Pancreas (tissue), 10 donors: ENCODE measurements around the gene DSPP. TPM values are rescaled to one million over a fixed set of nuclear protein-coding genes. Genes with fewer than 3 reads are reported as not detected.
A peak's percentile ranks its signal among the peaks of the same experiment; 100 is the strongest.

Experiments
- ATAC-seq, 4 donors: fragments of 200-7000 bp; cut with Tn5 transposase; one replicate each; pipeline versions ENCODE4 v1.8.0 to v1.9.1; 2020; ENCODE audit warnings: mild to moderate bottlenecking in 4 of 4, moderate library complexity in 4 of 4
- DNase-seq, 6 donors: peaks; one replicate each; pipeline ENCODE4 v3.0.0-alpha.2; 2020
- FAIRE-seq: peaks from 2 replicates; lab custom pipeline; 2012; peaks lifted over from hg19 to GRCh38; lab: Jason Lieb, UNC
- H3K27ac ChIP-seq, 4 donors: fragments of 200-600 bp; sonication (generic); 1 replicate in 3 of 4; 2 replicates in 1 of 4; pipeline versions ENCODE4 v1.5.0 to v1.8.0; 2020
- H3K27me3 ChIP-seq, 4 donors: fragments of 200-600 bp; one replicate each; pipeline ENCODE4 v1.8.0; 2021
- H3K36me3 ChIP-seq, 3 donors: fragments of 200-600 bp; sonication (generic) in 1 of 3; one replicate each; pipeline versions ENCODE4 v1.5.0 to v1.8.0; 2020 to 2021
- H3K4me1 ChIP-seq, 3 donors: fragments of 200-600 bp; one replicate each; pipeline ENCODE4 v1.8.0; 2021
- H3K4me3 ChIP-seq, 4 donors: fragments of 200-600 bp; sonication (generic) in 2 of 4; one replicate each; pipeline versions ENCODE4 v1.5.0 to v1.8.0; 2020 to 2021
- H3K9me3 ChIP-seq, 4 donors: fragments of 200-600 bp; one replicate each; pipeline ENCODE4 v1.8.0; 2021
- CTCF ChIP-seq, 4 donors: fragments of 200-600 bp; sonication (generic) in 3 of 4; IDR thresholded peaks; one replicate each; pipeline versions ENCODE4 v1.5.0 to v1.8.0; 2021; ENCODE audit warnings: antibody characterized with exemption in 4 of 4
- WGBS, 2 donors: extraction: QIAGEN DNeasy Blood & Tissue Kit; methylation state at CpG; one replicate each; pipeline ENCODE4 v1.1.7; 2013; 5-methylcytosine and 5-hydroxymethylcytosine counted together
- intact Hi-C, 3 donors: fragments of 100-400 bp; cut with DNase I; formaldehyde crosslinking; loops; one replicate each; pipeline versions ENCODE4 v1.11.1 to v1.14.2; 2022
- polyA plus RNA-seq, 2 donors: library from polyadenylated mRNA; stranded (reverse); fragments of 200-250 nt; gene quantifications; one replicate each; pipeline ENCODE4 v1.2.3, GENCODE V29; 2013
- total RNA-seq, 6 donors: library from RNA; stranded (reverse); fragmentation: NEBNext Ultra II Directional in 4 of 6; extraction: Animal tissue kit (Norgen Biotek cat#: 25700) in 4 of 6; gene quantifications; one replicate each; pipeline versions ENCODE4 v1.2.1 to v1.2.4, GENCODE V29; 2021 to 2023
- donor health status: healthy with polysubstance abuse.
- donor health status: DM: no; HTN: no; CAD: no; lungs with moderate emphysema.
- donor health status: DM: no; HTN: no; CAD: no.
- donor health status: control.
- donor health status: control.
- donor health status: Bipolar disorder and iron deficiency.
- donor health status: DM: yes; HTN: yes; CAD: no.
- donor health status: DM: no; HTN: no; CAD: no.
- donor health status: DM: no; HTN: no; CAD: no.
- donor health status: DM: yes; HTN: yes; CAD: no.

DSPP gene
- total and polyA plus RNA-seq, 8 donors: not detected

GRCh38 chr4:87654487-87655044 lies 46.2 kb downstream of the DSPP start:
- Histone ChIP-seq H3K27ac (no peak overlapping the region), H3K27me3 (no peaks in the 10 kb centered on the region), H3K36me3 (no peaks in the 10 kb centered on the region), H3K4me1 (no peaks in the 10 kb centered on the region), H3K4me3 (no peak overlapping the region), H3K9me3 (no peaks in the 10 kb centered on the region)
- TF ChIP-seq CTCF (IDR thresholded peaks at IDR 0.05): no peak
- ATAC-seq (no peak), FAIRE-seq (no peak), DNase-seq (no peak)
- intact Hi-C loops: no loop called here
- 59 to 71% methylated on average over 1 of the region's 1 CpG for WGBS, 2 donors

- Histone ChIP-seq H3K27ac (no peak overlapping the region), H3K27me3 (no peaks in the 10 kb centered on the region), H3K4me1 (no peaks in the 10 kb centered on the region), H3K36me3 (no peaks in the 10 kb centered on the region), H3K4me3 (no peak overlapping the region), H3K9me3 (no peaks in the 10 kb centered on the region)
- no peak for DNase-seq
- no peak for TF ChIP-seq CTCF (IDR thresholded peaks at IDR 0.05)
- WGBS, 2 donors: 46 to 62% methylated on average over 3 of the region's 3 CpGs
- no peak for FAIRE-seq
- no peak for ATAC-seq
- intact Hi-C loops: no loop called here
These were observed 49.2 kb downstream of the DSPP start for GRCh38 chr4:87657525-87657924.

GRCh38 chr4:87659247-87659931 lies 51.1 kb downstream of the DSPP start:
- no peak for ATAC-seq
- intact Hi-C loops: no loop called here
- no peak for TF ChIP-seq CTCF (IDR thresholded peaks at IDR 0.05)
- no peaks in the 10 kb centered on the region for H3K4me1 ChIP-seq
- no peak overlapping the region for H3K27ac ChIP-seq
- 65 to 76% methylated on average over 3 of the region's 3 CpGs for WGBS, 2 donors
- peak; percentile 26 for FAIRE-seq
- H3K9me3 ChIP-seq: no peaks in the 10 kb centered on the region
- H3K36me3 ChIP-seq: no peaks in the 10 kb centered on the region
- no peak for DNase-seq
- H3K27me3 ChIP-seq: no peaks in the 10 kb centered on the region
- no peak overlapping the region for H3K4me3 ChIP-seq

- intact Hi-C loops: no loop called here
- H3K4me1 ChIP-seq: no peaks in the 10 kb centered on the region
- H3K9me3 ChIP-seq: no peaks in the 10 kb centered on the region
- ATAC-seq (no peak), FAIRE-seq (no peak), DNase-seq (no peak)
- H3K4me3 ChIP-seq: no peak overlapping the region
- no peaks in the 10 kb centered on the region for H3K27me3 ChIP-seq
- H3K27ac ChIP-seq: no peak overlapping the region
- H3K36me3 ChIP-seq: no peaks in the 10 kb centered on the region
- no peak for TF ChIP-seq CTCF (IDR thresholded peaks at IDR 0.05)
- 66 to 85% methylated on average over 9 of the region's 9 CpGs for WGBS, 2 donors
These were observed 54.5 kb downstream of the DSPP start for GRCh38 chr4:87662871-87663270.

Other genes starting within 250 kb of the DSPP start
- gene HSD17B11, start 217.3 kb upstream of the DSPP start, total RNA-seq: 10 to 100 TPM; 20.0 to 53.5 (median 34.8) TPM
- gene HSD17B11, start 217.3 kb upstream of the DSPP start, polyA plus RNA-seq: 10 to 100 TPM; 31.1 to 43.7 TPM
- 10 to 100 TPM; 22.1 to 34.0 (median 28.1) TPM for gene NUDT9, start 186.0 kb upstream of the DSPP start, total RNA-seq
- gene NUDT9, start 186.0 kb upstream of the DSPP start, polyA plus RNA-seq: 10 to 100 TPM; 45.4 to 64.4 TPM
- 10 to 100 TPM; 19.6 to 77.0 (median 37.2) TPM for gene SPARCL1, start 79.2 kb upstream of the DSPP start, total RNA-seq
- 10 to 100 TPM; 21.7 to 39.1 TPM for gene SPARCL1, start 79.2 kb upstream of the DSPP start, polyA plus RNA-seq
- not detected for gene DMP1, start 41.8 kb downstream of the DSPP start, total RNA-seq
- under 1 TPM in 1 of 2 donors, not detected in 1; 0.02 TPM for gene DMP1, start 41.8 kb downstream of the DSPP start, polyA plus RNA-seq
- under 1 TPM in 1 of 6 donors, not detected in 5; 0.37 TPM for gene IBSP, start 191.0 kb downstream of the DSPP start, total RNA-seq
- not detected for gene IBSP, start 191.0 kb downstream of the DSPP start, polyA plus RNA-seq
- not detected for gene MEPE, start 224.4 kb downstream of the DSPP start, total RNA-seq
- gene MEPE, start 224.4 kb downstream of the DSPP start, polyA plus RNA-seq: not detected